WI38 (cell line): ENCODE results near the gene CDRT15.

Experiments
- H3K4me3 ChIP-seq: 2 replicates; pipeline ENCODE4 v1.5.1; 2011; ENCODE audit warnings: low read depth, mild to moderate bottlenecking, control low read depth, low read length
- CTCF ChIP-seq: IDR thresholded peaks from 2 replicates; pipeline ENCODE4 v1.5.1; 2012; ENCODE audit warnings: low read depth, mild to moderate bottlenecking, control low read depth, low read length

The CDRT15 gene

DNA sequence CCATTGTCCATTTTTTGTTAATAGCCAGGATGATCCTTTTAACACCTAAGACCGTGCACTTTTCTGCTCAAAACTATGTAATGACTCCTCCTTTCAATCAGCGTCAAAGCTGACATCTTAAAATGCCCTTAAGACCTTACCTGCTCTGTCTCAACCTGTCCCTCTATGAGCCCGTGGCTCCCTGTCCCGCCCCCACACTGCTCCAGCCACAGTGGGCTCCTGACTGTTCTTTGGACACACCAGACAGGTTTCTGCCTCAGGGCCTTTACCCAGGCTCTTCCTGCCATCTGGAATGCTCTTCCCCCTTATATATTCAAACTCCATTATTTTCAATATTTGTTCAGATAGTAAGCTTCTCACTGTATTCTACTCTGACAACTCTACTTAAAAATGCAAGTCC lies 14.1 kb downstream of the CDRT15 start:
- TF ChIP-seq CTCF, result no peak
- no peak overlapping the region for H3K4me3 ChIP-seq

DNA sequence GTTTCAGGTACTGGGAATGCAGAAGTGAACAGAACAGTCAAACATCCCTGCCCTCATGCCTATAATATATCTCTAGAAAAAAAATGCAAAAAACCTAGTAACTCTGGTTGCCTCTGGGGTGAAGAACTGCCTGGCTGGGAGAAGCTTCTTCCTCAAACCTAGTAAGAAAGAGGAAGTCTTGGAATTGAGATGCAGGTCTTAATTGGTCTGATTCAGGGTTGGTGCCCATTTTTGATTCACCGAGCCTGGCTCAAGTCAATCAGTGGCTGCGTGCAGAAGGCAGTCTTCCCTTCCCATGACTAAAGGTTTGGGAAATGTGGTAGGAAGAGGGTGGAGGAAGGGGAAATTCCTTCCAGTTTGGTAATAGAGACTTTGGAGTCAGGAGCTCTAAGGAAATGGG lies 22.4 kb downstream of the CDRT15 start:
- no peak for TF ChIP-seq CTCF
- H3K4me3 ChIP-seq, result no peak overlapping the region

GRCh38 chr17:14212401-14212800 lies 24.3 kb downstream of the CDRT15 start:
- H3K4me3 ChIP-seq, result no peak overlapping the region
- TF ChIP-seq CTCF, result no peak

- no peak overlapping the region for H3K4me3 ChIP-seq
- 0 out of 2 replicates have a peak, but pooled peaks have one; percentile 18 for TF ChIP-seq CTCF
These were observed 24.9 kb downstream of the CDRT15 start for GRCh38 chr17:14211801-14212200.

DNA sequence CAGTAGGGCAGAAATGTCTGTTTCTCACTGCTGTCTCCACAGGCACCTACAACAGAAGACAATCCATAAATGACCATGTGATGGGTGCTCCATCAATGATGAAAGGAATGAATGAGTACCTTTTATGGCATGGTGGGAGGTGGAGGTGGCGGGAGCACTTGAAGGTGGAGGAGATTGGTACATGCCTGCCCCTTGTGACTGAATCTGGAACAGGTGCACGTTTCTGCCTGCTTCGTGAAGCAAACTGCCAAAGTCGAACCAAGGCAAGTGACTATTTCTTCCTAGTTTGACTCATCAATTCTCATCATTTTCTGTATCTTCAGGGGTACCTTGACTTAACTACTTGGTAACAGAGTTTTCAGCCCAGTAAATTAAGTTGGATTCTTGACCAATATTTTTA lies 25.4 kb downstream of the CDRT15 start:
- TF ChIP-seq CTCF, result no peak
- no peak overlapping the region for H3K4me3 ChIP-seq

DNA sequence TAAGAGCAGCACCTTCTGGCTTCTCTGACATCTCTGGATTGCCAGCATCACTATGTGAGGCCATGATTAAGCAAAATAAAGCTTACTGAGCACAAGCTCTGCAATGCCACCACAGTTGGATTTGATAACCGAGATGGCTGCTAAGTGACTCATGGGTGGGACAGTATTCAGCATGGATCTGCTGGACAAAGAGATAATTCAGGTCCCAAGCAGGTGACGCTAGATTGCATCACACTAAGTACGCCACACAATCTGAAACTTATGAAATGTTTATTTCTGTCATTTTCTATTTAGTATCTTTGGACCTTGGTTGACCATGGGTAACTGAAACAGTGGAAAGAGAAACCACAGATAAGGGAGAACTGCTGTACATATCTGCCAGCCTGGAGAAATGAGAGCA lies 27.4 kb downstream of the CDRT15 start:
- no peak for TF ChIP-seq CTCF
- no peak overlapping the region for H3K4me3 ChIP-seq

DNA sequence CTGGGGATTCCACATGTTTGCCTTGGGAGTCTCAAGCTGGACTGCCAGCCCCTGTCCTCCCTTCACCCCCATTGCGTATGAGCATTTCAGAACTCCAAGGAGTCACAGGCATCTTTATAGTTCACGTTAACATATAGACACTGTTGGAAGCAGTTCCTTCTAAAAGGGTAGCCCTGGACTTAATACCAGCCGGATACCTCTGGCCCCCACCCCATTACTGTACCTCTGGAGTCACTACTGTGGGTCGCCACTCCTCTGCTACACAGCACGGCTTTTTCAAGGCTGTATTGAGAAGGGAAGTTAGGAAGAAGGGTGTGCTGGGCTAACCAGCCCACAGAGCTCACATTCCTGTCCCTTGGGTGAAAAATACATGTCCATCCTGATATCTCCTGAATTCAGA lies 28.9 kb downstream of the CDRT15 start:
- no peak overlapping the region for H3K4me3 ChIP-seq
- no peak for TF ChIP-seq CTCF
